Stimulated activated CD4-positive, alpha-beta T cell treated with anti-CD3 and anti-CD28 coated beads, Interleukin-1b, Interleukin-23, amount 100 ng/mL, for 1 hour (primary cell): ENCODE measurements around the gene FAF1.
"Not testable (repeated sequence)": the region's sequence is repeated elsewhere in the genome, so short reads cannot be mapped to it uniquely, and the experiment has no call there.

ENCODE experiments used
- DNase-seq, 2 donors: peaks; one replicate each; pipeline ENCODE4 v3.0.0-alpha.2; 2020; ENCODE audit warnings: low read depth in 2 of 2

The FAF1 gene

GRCh38 chr1:50847303-50847702 is 112.8 kb downstream of the FAF1 start:
- no peak for DNase-seq

GRCh38 chr1:50846224-50846839 is 113.7 kb downstream of the FAF1 start:
- no peak for DNase-seq

DNA sequence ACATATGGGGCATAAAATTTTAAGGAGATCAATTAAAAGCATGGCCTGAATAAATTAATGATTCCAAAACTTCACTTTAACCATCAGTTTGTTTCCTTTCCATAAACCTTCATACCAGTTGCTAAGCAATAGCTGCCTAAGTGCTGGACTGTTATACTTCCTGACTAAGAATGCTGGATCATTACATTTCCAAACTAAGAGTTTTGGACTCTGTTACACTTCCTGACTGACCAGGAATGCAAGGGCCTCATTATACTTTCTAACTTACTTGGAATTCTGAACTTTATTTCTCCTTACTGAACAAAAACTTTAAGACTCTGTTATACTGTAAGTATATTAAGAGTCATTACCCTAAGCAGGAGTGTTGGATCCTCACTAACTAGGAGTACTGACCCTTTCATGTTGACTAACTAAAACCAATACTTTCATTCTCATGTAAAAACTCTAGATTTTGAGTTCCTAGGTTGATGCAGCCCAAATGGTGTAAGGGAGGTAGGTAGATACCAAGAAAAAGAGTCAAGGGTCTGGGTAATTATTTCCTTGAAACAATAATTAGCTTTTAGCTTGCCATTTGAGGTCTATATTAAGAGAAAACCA is 118.2 kb downstream of the FAF1 start:
- no peak for DNase-seq

- DNase-seq = no peak
Measured at GRCh38 chr1:50836117-50836516, 124.0 kb downstream of the FAF1 start.

GRCh38 chr1:50833216-50833615 is 126.9 kb downstream of the FAF1 start:
- no peak for DNase-seq

GRCh38 chr1:50832167-50832566 is 127.9 kb downstream of the FAF1 start:
- DNase-seq = no peak

DNA sequence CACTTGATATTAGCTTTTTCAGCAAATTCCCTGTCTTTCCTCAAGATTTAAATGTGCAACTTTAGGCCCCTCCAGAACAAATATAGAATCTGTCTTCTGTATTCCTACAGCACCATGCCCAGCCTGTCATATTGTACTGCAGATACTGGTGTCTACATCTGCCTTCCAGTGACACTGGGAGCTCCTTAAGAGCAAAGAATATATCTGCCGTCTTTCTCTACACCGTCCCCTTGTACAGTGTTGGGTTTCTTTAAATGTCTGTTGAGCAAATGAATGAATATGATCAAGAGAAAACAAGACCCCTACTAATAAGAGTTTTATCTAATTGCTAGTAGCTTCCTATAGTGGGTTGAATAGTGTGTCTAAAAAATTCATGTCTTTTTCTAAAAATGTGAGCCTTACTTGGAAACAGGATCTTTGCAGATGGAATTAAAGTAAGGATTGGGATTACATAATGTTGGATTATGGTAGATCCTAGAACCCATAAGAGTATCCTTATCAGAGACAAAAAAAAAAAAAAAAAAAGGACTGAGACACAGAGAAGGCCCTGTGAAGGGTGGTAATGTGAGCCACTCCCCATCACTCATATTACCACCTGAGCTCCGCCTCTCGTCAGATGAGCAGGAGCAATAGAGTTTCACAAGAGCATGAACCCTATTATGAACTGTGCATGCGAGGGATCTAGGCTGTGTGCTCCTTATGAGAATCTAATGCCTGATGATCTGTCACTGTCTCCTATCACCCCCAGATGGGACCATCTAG is 128.6 kb downstream of the FAF1 start:
- no peak for DNase-seq

- no peak for DNase-seq
Measured at GRCh38 chr1:50830621-50831020, 129.4 kb downstream of the FAF1 start.

DNA sequence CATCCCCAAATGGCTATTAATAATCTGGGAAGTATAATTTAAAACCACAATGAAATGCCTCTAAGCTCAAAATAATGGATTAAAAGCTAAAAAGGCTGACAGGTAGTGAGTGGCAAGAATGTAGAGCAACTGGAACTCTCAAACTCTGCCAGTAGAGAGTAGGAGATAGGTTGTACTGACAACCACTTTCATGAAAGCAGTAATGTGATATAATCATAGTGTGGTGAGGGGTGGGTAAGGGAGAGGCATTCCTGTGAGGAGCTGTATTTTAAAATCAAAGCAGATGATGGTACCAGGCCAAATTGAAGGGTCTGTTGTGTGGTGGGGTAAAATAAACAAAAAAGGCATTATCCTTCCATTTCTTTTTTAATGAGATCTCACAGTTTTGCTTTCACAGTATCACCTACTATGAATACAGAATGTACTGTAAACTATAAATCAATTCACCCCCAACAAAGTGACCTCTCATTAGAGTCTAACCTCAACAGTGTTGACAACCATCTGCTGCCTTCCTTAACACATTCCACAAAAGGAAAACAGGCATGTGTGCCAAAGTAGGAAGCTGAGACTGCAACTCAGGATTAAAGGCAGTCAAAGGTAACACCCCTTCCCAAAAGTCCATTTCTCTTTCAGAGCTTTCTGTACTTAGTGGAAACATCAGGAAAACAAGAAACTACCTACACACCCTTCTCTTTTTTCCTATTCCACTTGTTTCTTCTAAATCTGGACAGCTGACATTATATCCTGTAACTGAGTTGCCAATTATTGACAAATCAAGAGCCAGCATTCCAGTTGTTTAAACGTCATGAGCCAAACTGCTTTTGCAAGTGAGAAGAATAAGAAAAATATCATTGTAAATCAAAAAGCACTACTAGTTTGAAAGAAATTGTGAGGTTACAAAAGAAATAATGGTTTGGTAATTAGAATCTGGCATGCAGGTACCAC is 130.8 kb downstream of the FAF1 start:
- DNase-seq = no peak

DNA sequence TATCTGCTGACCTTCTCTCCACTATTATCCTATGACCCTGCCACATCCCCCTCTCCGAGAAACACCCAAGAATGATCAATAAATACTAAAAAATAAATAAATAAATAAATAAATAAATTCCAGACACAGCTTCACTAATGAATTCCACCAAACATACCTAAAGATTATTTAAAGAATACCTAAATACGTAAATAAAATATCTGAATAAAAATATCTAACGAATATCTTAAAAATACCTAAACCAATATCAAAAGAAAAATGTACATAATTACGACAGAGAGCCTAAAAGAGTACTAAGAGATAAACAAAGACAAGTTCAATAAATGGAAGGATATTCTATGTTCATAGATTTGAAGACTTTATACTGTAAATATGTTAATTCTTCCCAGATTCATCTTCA is 132.5 kb downstream of the FAF1 start:
- no peak for DNase-seq

GRCh38 chr1:50826792-50827191 is 133.3 kb downstream of the FAF1 start:
- not testable (repeated sequence) for DNase-seq

- no peak for DNase-seq
Measured at GRCh38 chr1:50822035-50822776, 137.9 kb downstream of the FAF1 start.

GRCh38 chr1:50820545-50820944 is 139.5 kb downstream of the FAF1 start:
- DNase-seq = no peak

- no peak for DNase-seq
Measured at GRCh38 chr1:50812346-50812745, 147.7 kb downstream of the FAF1 start.

GRCh38 chr1:50808296-50808695 is 151.8 kb downstream of the FAF1 start:
- no peak for DNase-seq

DNA sequence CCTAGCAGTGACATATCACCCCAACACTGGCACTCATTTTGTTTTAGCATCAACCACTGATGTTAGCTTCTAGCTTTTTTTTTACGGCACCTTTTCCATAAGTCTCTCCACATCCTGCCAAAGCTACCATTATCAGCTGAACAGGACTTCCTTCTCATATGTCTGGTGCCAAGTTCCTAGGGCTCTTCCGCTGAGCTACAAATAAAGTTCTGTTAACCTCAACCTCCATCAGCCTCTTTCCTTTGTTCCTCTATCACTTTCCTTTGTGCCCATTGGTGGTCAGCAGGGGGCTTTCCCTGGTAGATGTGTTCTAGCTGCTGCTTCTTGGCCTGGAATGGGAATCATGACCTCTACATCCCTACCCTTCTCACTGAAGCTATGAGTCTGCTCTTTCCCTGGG is 163.8 kb downstream of the FAF1 start:
- DNase-seq = no peak

DNA sequence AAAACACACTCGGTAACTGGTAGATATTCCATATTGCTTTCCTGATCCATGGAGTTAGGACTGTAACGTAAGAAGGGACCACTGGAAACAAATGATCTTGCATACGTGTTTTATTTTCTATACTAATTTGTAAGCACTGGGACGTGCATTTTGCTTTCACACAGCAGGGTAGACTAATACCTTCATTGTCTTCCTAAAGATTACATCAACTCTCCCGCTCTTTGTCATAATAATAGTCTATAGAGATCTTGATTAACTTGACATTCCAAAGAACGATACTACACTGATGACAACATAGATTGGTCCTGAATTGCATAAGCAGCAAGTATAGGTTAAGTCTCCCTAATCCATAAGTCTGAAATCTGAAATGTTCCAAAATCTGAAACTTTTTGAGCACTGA is 166.5 kb downstream of the FAF1 start:
- DNase-seq = no peak

GRCh38 chr1:50787266-50787665 is 172.8 kb downstream of the FAF1 start:
- DNase-seq = no peak

DNA sequence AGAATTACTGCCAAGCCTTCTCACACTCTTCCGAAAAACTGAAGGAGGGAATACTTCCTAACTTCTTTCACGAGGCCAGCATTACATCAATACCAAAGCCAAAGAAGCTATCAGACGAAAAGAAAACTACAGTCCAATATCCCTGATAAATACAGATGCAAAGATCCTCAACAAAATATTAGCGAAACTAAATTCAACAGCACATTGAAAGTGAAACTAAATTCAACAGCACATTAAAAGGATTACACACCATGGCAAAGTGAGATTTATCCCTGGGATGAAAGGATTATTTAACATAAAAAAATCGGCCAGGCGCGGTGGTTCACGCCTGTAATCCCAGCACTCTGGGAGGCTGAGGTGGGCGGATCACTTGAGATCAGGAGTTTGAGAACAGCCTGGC is 176.8 kb downstream of the FAF1 start:
- DNase-seq = no peak

DNA sequence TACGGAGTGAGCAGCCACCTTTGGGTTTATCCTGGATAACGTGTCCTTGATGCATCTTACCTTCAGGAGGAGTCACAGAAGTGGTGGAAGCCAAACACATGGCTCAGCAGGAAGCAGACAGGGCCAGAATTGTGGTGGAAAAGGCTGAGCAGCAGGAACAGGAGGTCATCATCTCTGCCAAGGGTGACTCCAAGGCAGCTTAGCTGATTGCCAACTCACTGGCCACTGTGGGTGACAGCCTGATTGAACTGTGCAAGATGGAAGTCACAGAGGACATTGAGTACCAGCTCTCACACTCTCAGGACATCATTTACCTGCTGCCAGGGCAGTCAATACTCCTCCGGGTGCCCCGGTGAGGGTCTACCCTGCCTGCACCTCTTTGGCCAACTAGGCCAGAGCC is 179.3 kb downstream of the FAF1 start:
- DNase-seq = no peak

- DNase-seq = no peak
Measured at GRCh38 chr1:50779801-50780200, 180.3 kb downstream of the FAF1 start.
